Activated T-cell treated with anti-CD3 and anti-CD28 coated beads for 4 hours (primary cell): ENCODE results near the gene STUM.

Source experiments
- DNase-seq: peaks from one replicate; pipeline ENCODE4 v3.0.0-alpha.2; 2020

The STUM gene

DNA sequence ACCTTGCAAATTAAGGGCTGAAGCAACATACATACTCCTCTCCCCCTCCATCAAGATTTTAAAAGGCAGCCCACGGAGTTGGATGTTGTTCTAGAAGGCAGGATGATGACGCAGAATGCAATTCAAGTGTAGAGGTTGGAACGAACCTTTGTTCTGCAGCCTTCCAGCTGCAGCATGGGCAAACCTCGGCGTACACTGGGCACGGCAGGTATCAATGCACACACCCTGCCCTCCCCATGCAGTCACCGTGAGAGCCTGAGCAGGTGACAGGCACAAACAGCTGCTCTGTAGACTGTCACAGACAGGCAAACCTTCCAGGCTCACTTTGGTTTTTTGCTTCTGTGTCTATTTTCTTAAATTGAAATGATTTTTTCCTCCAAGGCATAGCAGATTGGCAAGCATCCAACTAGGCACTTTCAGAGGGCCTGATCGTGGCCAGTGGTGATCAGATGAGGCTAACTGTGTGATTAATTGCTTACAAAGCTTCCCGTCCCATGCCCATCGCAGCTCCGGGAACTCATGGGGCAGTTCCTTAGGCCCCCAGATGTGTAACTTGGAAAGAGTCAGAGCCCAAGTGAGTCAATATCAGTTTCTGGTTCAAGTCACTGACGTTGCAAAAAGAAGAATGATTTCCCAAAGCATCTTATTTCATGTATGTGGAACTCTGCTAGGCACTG lies 108.2 kb downstream of the STUM start:
- DNase-seq, result no peak

DNA sequence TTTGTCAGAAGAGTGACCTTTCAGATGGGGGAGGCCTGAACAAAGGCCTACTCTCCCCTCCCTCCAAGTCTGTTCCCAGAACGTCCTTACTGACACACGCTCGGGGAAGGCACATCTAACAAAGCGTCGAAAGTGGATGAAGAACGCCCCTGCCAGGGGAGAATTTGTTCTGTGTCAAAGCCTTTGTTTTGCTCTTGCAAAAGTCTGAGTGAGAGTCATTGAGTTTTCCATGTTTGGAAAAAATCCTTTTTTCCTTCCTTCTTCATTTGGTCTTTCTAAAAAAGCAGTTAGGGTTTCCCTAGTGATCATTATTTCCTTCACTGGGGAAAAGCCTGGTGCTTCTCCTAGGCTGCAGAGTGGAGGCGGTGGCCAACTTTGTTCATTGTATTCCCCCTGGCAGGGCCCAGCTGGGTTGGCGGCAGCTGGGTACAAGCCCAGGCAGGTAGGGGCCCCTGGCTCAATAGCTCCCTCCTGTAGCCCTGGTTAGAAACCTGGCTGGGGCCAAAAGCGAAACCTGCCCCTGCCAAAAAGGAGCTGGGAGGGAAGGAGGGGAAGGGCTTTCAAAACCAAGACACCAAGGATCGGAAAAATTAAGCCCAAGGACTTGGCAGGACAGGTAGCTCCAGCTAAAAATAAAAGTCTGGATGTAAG lies 109.5 kb downstream of the STUM start:
- no peak for DNase-seq

DNA sequence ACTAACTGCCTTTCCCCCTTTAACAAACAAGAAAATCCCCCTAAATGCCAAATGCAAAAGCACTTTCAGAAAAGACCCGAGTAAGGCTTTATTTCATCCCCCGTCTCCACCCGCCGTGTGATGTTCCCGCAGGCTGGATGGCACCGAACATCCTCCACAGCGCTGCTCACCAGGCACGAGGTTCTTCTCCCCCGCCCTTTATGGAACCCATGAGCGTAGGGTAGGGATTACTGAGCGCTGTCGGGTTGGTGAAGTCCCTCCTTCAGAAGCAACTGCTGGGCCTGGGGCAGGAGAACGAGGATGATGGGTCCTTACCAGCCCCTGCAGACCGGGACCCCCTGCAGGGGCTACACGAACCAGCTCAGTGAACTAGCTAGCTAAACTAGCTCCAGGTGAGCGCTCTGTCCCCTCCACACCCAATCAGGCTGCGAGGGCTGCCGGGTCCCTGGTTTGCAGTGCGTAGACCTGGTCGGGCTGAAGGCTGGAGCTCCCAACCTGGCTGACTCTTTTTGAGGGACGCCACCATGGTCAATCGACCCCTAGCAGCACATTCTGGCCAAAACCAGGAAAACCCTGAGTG lies 110.1 kb downstream of the STUM start:
- no peak for DNase-seq
